ENCODE measurements around the gene CFAP46. TPM values are rescaled to one million over a fixed set of nuclear protein-coding genes. Genes with fewer than 3 reads are reported as not detected.

CFAP46 gene
- total RNA-seq, 6 donors from 2014 or later: 0.60 to 28.3 (median 8.0) TPM

- ATAC-seq (ENCODE audit: low FRiP score in 2 of 2) (peak in 1 of 2 donors; percentile 13), DNase-seq (peak in 1 of 2 donors; percentile 78)
- no peak for TF ChIP-seq POLR2AphosphoS5 (IDR thresholded peaks at IDR 0.05)
- TF ChIP-seq EP300 (IDR thresholded peaks at IDR 0.05): no peak
- no peak for TF ChIP-seq POLR2A (IDR thresholded peaks at IDR 0.05)
- TF ChIP-seq CTCF (IDR thresholded peaks at IDR 0.05): no peak
- Histone ChIP-seq H3K4me3 (no peak overlapping the region), H3K9me3 (no peaks in the 10 kb centered on the region), H3K27ac (no peak overlapping the region), H3K36me3 (no peaks in the 10 kb centered on the region), H3K27me3 (no peaks in the 10 kb centered on the region), H3K4me1 (no peaks in the 10 kb centered on the region)
- 74 to 93% methylated on average over 10 to 21 of the region's 21 CpGs for WGBS, 2 donors
Measured at GRCh38 chr10:132909491-132910071, 32.8 kb downstream of the CFAP46 start.

GRCh38 chr10:132908621-132909295, 33.6 kb downstream of the CFAP46 start:
- no peaks in the 10 kb centered on the region for H3K27me3 ChIP-seq
- H3K4me1 ChIP-seq: no peaks in the 10 kb centered on the region
- no peak for ATAC-seq (ENCODE audit: low FRiP score in 2 of 2)
- WGBS, 2 donors: 93 to 94% methylated on average over 17 to 28 of the region's 33 CpGs
- H3K36me3 ChIP-seq: no peaks in the 10 kb centered on the region
- TF ChIP-seq POLR2AphosphoS5 (IDR thresholded peaks at IDR 0.05) (no peak), POLR2A (IDR thresholded peaks at IDR 0.05) (no peak), EP300 (IDR thresholded peaks at IDR 0.05) (no peak), CTCF (IDR thresholded peaks at IDR 0.05) (no peak)
- H3K9me3 ChIP-seq: no peaks in the 10 kb centered on the region
- H3K27ac ChIP-seq: no peak overlapping the region
- DNase-seq: peak in 1 of 2 donors; percentile 72
- no peak overlapping the region for H3K4me3 ChIP-seq

- DNase-seq (peak in 1 of 2 donors; percentile 81), ATAC-seq (ENCODE audit: low FRiP score in 2 of 2) (no peak)
- 78 to 80% methylated on average over 24 to 33 of the region's 41 CpGs for WGBS, 2 donors
- TF ChIP-seq POLR2AphosphoS5 (IDR thresholded peaks at IDR 0.05) (no peak), POLR2A (IDR thresholded peaks at IDR 0.05) (no peak), CTCF (IDR thresholded peaks at IDR 0.05) (no peak), EP300 (IDR thresholded peaks at IDR 0.05) (no peak)
- H3K27ac ChIP-seq: no peak overlapping the region
- no peaks in the 10 kb centered on the region for H3K27me3 ChIP-seq
- no peak overlapping the region for H3K4me3 ChIP-seq
- H3K36me3 ChIP-seq: no peaks in the 10 kb centered on the region
- H3K9me3 ChIP-seq: no peaks in the 10 kb centered on the region
- no peaks in the 10 kb centered on the region for H3K4me1 ChIP-seq
Measured at GRCh38 chr10:132907821-132908620, 34.3 kb downstream of the CFAP46 start.

GRCh38 chr10:132906836-132907235, 35.5 kb downstream of the CFAP46 start:
- peak in 1 of 2 donors; percentile 64 for DNase-seq
- Histone ChIP-seq H3K4me3 (no peak overlapping the region), H3K27ac (no peak overlapping the region), H3K9me3 (no peaks in the 10 kb centered on the region), H3K4me1 (no peaks in the 10 kb centered on the region), H3K27me3 (no peaks in the 10 kb centered on the region), H3K36me3 (no peaks in the 10 kb centered on the region)
- TF ChIP-seq POLR2AphosphoS5 (IDR thresholded peaks at IDR 0.05) (no peak), POLR2A (IDR thresholded peaks at IDR 0.05) (no peak), CTCF (IDR thresholded peaks at IDR 0.05) (no peak), EP300 (IDR thresholded peaks at IDR 0.05) (no peak)
- ATAC-seq (ENCODE audit: low FRiP score in 2 of 2): no peak
- 89 to 93% methylated on average over 18 to 19 of the region's 19 CpGs for WGBS, 2 donors

Measured in upper lobe of left lung (tissue), 6 donors.